Measurements from ENCODE around the gene KIAA0232. TPM values are rescaled to one million over a fixed set of nuclear protein-coding genes. Genes with fewer than 3 reads are reported as not detected.

Gene KIAA0232
- total RNA-seq, 1 experiment from 2014 or later = 5.5 TPM

GRCh38 chr4:6819295-6819694 lies 36.8 kb downstream of the KIAA0232 start:
- Histone ChIP-seq H3F3A (ENCODE audit: low read length, unreplicated experiment) (peaks cover 7% of the 10 kb centered on the region), H2AFZ (ENCODE audit: low read length) (no peak overlapping the region), H3K36me3 (ENCODE audit: low read depth, low read length) (peaks cover 7% of the 10 kb centered on the region; the same call in 1 of the 2 replicates), H3K27ac (ENCODE audit: low read length) (no peak overlapping the region), H3K27me3 (ENCODE audit: low read length) (no peaks in the 10 kb centered on the region), H3K4me2 (ENCODE audit: low read length) (no peak overlapping the region), H3K9me2 (replicated peaks; ENCODE audit: low read length) (no peaks in the 10 kb centered on the region), H3K4me3 (ENCODE audit: low read length) (no peak overlapping the region), H3K9me3 (ENCODE audit: low read length) (no peaks in the 10 kb centered on the region), H3K79me2 (ENCODE audit: low read length) (peaks cover 76% of the 10 kb centered on the region), H4K20me1 (ENCODE audit: low read length) (no peaks in the 10 kb centered on the region), H3K4me1 (ENCODE audit: insufficient read depth, low read length) (peaks cover 11% of the 10 kb centered on the region), H3K9ac (ENCODE audit: low read length) (no peak overlapping the region)
- no TSS peak for BruUV-seq (replicated peaks)
- ATAC-seq (no peak), DNase-seq (no peak)
- intact Hi-C loops (cut with micrococcal nuclease) = no loop called here
- CTCF ChIA-PET = no interaction called here
- no peak for TF ChIP-seq EZH2phosphoT487 (IDR thresholded peaks at IDR 0.05; ENCODE audit: borderline replicate concordance, low read length)
- no peak for TF ChIP-seq EZH2 (IDR thresholded peaks at IDR 0.05; ENCODE audit: low read length, unreplicated experiment)
- no peak for TF ChIP-seq CTCF (conservative IDR thresholded peaks at IDR 0.05; ENCODE audit: low read depth, low read length)
- POLR2A ChIA-PET (ENCODE audit: unreplicated experiment) = no interaction called here

GRCh38 chr4:6820695-6821094 lies 38.2 kb downstream of the KIAA0232 start:
- no peak for DNase-seq
- H3K27ac ChIP-seq (ENCODE audit: low read length) = no peak overlapping the region
- peaks cover 9% of the 10 kb centered on the region for H3F3A ChIP-seq (ENCODE audit: low read length, unreplicated experiment)
- H3K4me2 ChIP-seq (ENCODE audit: low read length) = no peak overlapping the region
- H3K9me2 ChIP-seq (replicated peaks; ENCODE audit: low read length) = no peaks in the 10 kb centered on the region
- no peak overlapping the region for H3K4me3 ChIP-seq (ENCODE audit: low read length)
- H3K36me3 ChIP-seq (ENCODE audit: low read depth, low read length) = peaks cover 11% of the 10 kb centered on the region
- POLR2A ChIA-PET (ENCODE audit: unreplicated experiment) = no interaction called here
- no peaks in the 10 kb centered on the region for H4K20me1 ChIP-seq (ENCODE audit: low read length)
- no peak for ATAC-seq
- no peak overlapping the region for H2AFZ ChIP-seq (ENCODE audit: low read length)
- intact Hi-C loops (cut with micrococcal nuclease) = no loop called here
- H3K79me2 ChIP-seq (ENCODE audit: low read length) = peaks cover 63% of the 10 kb centered on the region
- CTCF ChIA-PET = no interaction called here
- H3K27me3 ChIP-seq (ENCODE audit: low read length) = no peaks in the 10 kb centered on the region
- TF ChIP-seq CTCF (conservative IDR thresholded peaks at IDR 0.05; ENCODE audit: low read depth, low read length) = no peak
- TF ChIP-seq EZH2phosphoT487 (IDR thresholded peaks at IDR 0.05; ENCODE audit: borderline replicate concordance, low read length) = no peak
- no peak for TF ChIP-seq EZH2 (IDR thresholded peaks at IDR 0.05; ENCODE audit: low read length, unreplicated experiment)
- H3K9me3 ChIP-seq (ENCODE audit: low read length) = no peaks in the 10 kb centered on the region
- BruUV-seq (replicated peaks) = no TSS peak
- H3K4me1 ChIP-seq (ENCODE audit: insufficient read depth, low read length) = peaks cover 22% of the 10 kb centered on the region
- no peak overlapping the region for H3K9ac ChIP-seq (ENCODE audit: low read length)

DNA sequence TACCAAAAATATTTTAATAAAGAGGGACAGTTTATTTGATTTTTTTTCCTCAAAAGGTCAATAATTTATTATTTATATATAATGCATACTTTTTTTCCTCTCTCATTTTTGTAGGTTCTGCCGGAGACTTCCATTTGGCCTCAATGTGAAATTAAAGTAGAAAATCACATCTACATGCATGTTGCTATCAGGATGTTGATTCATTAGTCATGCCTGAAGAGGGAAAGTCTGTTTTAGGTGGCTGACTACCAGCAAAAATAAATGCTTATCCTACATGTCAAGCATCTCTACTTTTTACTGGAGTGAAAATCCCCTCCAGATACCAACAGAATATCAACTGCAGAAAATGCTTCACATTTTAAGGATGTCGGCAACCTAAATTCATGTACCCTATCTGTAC lies 41.5 kb downstream of the KIAA0232 start:
- Histone ChIP-seq H3K36me3 (ENCODE audit: low read depth, low read length) (peaks cover 16% of the 10 kb centered on the region; the same call in 1 of the 2 replicates), H3K27me3 (ENCODE audit: low read length) (no peaks in the 10 kb centered on the region), H3K9me2 (replicated peaks; ENCODE audit: low read length) (no peaks in the 10 kb centered on the region), H2AFZ (ENCODE audit: low read length) (no peak overlapping the region), H3K27ac (ENCODE audit: low read length) (peak overlapping the region; percentile 94), H3K4me1 (ENCODE audit: insufficient read depth, low read length) (peaks cover 23% of the 10 kb centered on the region), H3F3A (ENCODE audit: low read length, unreplicated experiment) (peaks cover 9% of the 10 kb centered on the region), H3K4me3 (ENCODE audit: low read length) (peak overlapping the region; percentile 26; the same call in 1 of the 2 replicates), H3K9me3 (ENCODE audit: low read length) (no peaks in the 10 kb centered on the region), H3K4me2 (ENCODE audit: low read length) (peak overlapping the region; percentile 65), H3K9ac (ENCODE audit: low read length) (peak overlapping the region; percentile 59), H4K20me1 (ENCODE audit: low read length) (0 out of 2 replicates have a peak, but pooled peaks cover 2% of the 10 kb centered on the region), H3K79me2 (ENCODE audit: low read length) (peaks cover 60% of the 10 kb centered on the region)
- CTCF ChIA-PET = no interaction called here
- intact Hi-C loops (cut with micrococcal nuclease) = loop anchor here (2.0 kb wide), 1 partner anchor 41 kb away; the partner anchor contains the start of gene KIAA0232
- BruUV-seq (replicated peaks) = no TSS peak
- TF ChIP-seq EZH2phosphoT487 (IDR thresholded peaks at IDR 0.05; ENCODE audit: borderline replicate concordance, low read length) = no peak
- TF ChIP-seq CTCF (conservative IDR thresholded peaks at IDR 0.05; ENCODE audit: low read depth, low read length) = no peak
- no peak for TF ChIP-seq EZH2 (IDR thresholded peaks at IDR 0.05; ENCODE audit: low read length, unreplicated experiment)
- DNase-seq (peak; percentile 13), ATAC-seq (no peak)
- POLR2A ChIA-PET (ENCODE audit: unreplicated experiment) = interaction anchor here (0.7 kb wide), 1 partner anchor 300 kb away, joined by 5 read pairs; no protein-coding TSS in a partner anchor
